Raji (cell line): ENCODE measurements around the gene SLC7A4.

ENCODE experiments used
- POLR2A ChIP-seq: IDR thresholded peaks from 2 replicates; pipeline ENCODE4 v1.6.1; 2011; ENCODE audit warnings: low read depth, low read length, control low read depth; ENCODE audit not compliant: insufficient read depth

The SLC7A4 gene

DNA sequence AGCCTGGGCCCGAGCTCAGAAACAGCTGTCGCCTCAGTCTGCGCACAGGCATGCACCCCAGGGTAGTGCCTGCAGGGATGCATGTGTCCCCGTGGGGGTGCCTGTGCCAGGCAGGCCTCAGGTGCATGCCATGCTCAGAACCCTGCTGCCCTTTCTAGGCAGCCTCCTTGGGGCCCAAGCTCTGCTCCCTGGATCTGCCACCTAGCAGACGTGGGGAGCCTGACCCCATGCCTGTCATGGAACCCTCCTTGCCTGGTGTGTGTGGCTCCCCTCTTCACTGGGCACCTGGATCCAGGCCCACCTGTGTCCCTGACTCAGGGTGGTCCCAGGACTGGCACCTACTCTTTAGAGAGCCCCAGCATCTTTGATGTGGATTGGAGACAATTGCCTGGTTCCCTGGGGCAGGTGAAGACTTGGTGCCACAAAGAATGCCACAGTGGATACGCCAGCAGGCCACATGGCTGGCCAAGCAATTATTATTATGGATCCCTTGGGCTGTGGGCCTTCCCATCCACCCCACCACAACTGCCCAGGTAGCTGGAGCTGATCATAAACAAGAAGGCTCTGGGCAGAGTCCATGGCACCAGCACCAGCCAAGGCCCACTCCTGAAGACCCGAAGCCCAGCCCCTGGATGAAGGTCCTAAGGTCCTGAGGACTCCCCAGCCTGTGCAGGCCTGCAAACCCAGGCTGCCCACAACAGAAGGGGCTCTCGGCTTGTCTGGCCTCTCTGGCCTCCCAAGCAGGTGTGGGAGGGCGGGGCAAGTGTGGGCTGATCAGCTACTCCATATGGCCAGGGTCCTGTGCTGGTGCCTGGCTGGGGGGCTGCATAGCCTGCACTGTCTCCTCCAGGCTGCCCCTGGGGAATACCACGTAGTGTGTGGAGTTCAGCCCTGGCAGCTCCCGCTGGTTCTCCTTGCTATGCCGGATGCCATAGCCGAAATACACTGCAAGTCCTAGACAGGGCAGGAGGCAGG, 3.8 kb downstream of the SLC7A4 start:
- TF ChIP-seq POLR2A = no peak

DNA sequence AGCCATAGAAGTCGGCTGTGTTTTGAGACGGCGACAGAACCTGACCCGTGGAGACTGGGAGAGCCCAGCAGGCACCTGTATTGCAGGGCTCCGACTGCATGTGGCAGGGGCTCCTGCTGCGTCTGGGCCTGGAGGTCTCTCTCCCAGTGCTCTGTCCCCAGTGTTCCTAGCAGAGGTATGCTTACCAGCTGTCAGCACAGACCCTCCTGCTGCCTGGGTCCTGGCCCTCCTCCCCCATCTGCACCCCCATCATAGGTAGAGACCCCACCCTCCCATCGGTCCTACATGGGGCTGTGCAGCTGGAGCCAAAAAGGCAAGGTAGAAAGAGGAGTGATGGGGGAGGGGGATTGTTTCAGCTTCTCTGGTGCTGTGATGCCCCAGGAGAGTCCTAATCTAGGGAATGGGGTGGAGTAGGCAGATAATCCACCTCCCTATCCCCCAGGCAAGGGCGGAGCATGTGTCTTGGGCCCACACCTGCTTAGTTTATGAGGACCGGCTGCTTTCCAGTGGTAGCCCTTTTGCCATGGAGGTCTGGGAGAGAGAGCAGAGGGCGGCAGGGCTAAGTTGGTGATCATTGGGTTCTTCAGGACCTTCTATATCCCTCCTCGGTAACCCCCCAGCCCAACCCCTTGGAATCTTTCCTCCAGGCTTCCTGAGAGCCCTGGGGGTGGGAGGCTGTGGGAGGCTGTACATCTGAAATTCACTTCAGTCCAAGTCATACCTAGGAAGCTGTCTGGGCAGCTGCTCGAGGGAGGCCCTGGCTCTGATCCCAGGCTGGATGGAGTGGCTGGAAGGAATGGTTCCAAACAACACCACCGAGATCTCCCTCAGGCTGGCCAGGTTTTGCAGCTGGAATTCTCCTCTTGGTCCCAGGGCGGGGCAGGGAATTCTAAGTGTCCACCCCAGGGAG, 5.3 kb downstream of the SLC7A4 start:
- no peak for TF ChIP-seq POLR2A

DNA sequence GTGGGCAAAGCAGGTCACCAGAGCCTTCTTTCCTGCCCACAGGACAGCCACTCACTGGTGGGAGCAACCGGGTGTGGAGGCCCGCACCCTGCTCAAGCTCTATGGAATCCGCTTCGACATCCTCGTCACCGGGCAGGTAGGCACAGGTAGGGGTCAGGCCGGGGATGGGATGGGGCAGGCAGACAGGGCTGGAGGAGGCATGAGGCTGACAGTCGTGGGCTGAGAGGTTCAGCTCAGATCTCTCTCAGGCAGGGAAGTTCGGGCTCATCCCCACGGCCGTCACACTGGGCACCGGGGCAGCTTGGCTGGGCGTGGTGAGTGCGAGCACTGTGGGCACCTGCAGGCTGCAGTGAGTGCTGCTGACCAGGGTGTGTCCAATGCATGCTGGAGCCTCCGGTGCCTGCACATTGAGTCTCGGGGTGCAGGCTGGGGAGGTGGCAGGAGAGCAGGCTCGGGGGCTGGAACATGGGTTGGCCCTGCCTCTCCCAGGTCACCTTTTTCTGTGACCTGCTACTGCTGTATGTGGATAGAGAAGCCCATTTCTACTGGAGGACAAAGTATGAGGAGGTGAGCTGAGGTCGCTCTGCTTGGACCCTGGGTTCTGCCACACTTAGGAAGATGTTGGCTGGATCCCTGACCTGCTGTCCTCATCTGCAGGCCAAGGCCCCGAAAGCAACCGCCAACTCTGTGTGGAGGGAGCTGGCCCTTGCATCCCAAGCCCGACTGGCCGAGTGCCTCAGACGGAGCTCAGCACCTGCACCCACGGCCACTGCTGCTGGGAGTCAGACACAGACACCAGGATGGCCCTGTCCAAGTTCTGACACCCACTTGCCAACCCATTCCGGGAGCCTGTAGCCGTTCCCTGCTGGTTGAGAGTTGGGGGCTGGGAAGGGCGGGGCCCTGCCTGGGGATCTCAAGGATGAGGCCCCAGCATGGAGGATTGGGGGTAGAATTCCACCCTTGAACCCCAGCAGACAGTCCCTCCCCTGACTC, 6.3 kb downstream of the SLC7A4 start:
- no peak for TF ChIP-seq POLR2A

DNA sequence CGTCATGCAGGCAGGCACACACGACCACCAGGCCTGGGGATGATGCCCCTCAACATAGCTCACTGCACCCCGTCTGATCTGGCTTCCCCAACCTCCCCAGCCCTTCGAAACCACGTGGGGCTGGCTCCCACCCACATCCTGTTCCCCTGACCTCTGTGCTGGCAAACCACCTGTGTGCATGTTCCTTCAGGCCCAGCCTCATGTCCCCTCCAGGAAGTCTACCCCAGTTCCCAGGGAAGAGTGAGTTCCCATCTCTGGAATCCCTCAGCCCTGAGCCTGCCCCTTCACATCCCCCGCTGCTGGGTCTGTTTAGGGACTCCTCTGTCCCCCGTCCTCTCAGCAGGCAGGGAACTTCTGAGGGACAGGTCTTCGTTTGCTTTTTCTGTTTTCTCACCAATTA, 7.1 kb downstream of the SLC7A4 start:
- no peak for TF ChIP-seq POLR2A

DNA sequence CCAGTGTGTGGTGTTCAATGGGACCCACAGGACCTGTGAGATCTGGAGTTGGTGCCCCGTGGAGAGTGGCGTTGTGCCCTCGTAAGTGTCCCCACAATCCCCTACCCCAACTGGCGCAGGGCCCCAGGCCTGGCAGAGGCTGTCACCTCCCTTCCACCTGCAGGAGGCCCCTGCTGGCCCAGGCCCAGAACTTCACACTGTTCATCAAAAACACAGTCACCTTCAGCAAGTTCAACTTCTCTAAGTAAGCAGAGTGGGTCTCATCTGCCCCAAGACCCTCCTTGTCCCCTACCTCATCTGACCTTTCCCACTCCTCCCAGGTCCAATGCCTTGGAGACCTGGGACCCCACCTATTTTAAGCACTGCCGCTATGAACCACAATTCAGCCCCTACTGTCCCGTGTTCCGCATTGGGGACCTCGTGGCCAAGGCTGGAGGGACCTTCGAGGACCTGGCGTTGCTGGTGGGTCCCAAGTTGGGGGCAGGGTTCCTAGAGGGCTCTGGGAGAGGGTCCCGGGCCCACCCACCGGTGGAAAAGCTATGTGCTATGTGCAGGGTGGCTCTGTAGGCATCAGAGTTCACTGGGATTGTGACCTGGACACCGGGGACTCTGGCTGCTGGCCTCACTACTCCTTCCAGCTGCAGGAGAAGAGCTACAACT, 9.3 kb downstream of the SLC7A4 start:
- no peak for TF ChIP-seq POLR2A

DNA sequence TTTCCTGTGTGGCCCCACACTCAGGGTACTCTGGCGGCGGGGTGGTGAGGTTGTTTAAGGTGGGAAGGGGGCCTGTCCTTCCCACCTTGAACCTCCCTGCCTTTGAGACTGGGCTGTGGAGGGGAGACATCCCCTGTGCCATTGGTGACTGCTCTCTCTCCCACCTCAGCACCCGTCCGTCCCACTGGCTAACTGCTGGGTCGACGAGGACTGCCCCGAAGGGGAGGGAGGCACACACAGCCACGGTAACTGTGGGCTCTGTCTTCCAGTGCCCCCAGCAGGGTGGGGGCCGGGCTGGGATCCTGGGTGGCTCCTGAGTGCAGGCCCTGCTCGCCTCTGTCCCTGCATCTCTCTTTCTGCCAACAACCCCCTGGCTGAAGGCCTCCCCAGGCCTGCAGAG, 9.9 kb downstream of the SLC7A4 start:
- TF ChIP-seq POLR2A = no peak

DNA sequence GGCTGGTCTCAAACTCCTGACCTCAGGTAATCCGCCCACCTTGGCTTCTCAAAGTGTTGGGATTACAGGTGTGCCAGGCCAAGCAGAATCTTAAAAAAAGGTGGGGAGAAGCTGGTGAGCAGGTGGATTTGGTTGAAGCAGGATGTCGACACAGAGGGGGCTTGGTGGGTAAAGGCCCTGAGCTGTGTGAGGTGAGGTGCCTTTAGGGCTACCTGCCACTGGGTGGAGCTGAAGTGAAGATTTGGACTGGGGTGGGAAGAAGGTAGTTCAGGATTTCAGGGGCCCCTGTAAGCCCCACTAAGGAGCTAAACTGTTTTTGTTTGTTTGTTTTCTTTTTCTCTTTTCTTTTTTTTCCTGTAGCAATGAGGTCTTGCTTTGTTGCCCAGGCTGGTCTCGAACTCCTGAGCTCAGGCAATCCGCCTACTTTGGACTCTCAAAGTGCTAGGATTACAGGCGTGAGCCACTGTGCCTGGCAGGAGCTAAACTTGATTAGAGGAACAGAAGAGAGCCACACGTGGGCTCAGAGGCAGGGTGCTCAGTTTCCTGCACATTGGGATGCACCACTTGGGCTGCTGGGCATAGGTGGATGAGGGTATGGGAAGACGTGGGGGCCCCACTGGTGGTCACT, 11.4 kb downstream of the SLC7A4 start:
- TF ChIP-seq POLR2A = no peak

DNA sequence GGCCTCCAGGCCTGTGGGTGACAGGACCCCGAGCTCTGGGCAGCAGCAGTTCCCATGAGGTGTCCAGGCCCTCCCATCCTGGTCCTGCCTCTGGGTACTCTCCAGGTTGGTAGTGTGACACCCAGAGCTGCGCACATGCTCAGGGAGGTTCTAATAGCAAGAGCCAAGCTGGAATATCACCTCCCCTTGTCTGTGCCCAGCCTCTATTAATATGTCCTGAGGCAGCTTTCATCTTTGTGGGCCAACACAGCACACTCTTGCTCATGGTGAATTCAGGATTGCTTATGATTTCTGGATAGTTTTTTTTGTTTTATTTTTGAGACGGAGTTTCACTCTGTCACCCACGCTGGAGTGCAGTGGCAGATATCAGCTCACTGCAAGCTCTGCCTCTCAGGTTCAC, 14.0 kb downstream of the SLC7A4 start:
- no peak for TF ChIP-seq POLR2A

DNA sequence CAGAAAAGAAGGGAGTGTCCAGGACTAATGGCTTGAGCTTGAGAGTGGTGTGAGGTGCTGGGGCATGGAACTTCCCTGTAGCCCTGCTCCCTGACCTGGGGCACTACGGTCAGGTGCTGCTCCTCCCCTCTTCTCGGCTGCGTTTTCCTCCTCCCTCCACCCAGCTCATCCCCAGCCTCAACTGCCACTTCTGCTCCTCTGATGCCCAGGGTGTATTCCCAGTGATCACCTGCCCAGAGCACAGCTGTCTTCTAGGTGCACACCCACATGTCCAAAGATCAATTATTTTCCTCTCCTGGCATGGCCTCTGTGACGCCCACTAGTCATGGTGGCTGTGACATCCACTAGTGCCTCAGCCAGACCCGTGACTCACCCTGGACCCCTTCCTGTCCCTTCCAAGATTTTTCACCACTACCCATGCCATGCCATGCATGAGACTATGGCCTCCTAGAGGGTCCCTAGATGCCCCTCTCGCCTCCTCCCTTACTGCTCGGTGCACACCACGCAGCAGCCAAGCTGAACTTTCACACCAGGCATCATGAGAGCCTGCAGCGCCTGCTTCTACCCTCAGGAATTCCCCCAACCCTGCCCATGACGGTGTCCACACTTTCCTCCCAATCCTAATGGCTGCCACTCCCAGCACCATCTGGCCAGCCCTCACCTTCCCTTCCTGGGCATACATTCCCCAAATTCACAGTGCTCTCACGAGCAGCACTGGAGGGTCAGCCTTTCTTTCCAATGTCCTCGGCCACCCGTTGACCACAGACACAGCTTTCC, 15.5 kb downstream of the SLC7A4 start:
- TF ChIP-seq POLR2A = no peak

DNA sequence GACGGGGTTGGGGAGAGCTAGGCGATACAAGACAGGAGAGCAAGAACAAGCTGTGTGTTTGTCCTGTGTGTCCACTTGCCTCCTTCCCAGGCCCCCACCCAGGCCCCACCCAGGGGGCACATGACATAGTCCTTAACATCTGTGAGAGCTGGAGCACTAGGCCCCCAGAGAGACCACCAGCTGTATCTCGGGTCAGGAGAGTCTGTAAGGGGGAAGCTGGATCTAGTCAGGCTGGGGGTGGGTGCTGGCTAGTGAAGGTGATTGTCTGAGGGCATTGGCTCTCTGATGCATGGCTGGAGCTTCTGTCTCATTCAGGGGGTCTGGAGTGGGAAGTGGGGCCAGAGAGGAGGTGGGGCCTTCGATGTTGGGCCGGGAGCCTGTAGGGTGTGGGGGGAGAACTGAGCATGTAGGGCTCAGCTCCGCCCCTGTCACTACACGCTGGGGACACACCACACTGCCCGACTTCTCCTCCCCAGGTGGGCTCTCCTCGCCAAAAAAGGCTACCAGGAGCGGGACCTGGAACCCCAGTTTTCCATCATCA, 16.8 kb downstream of the SLC7A4 start:
- TF ChIP-seq POLR2A = no peak

DNA sequence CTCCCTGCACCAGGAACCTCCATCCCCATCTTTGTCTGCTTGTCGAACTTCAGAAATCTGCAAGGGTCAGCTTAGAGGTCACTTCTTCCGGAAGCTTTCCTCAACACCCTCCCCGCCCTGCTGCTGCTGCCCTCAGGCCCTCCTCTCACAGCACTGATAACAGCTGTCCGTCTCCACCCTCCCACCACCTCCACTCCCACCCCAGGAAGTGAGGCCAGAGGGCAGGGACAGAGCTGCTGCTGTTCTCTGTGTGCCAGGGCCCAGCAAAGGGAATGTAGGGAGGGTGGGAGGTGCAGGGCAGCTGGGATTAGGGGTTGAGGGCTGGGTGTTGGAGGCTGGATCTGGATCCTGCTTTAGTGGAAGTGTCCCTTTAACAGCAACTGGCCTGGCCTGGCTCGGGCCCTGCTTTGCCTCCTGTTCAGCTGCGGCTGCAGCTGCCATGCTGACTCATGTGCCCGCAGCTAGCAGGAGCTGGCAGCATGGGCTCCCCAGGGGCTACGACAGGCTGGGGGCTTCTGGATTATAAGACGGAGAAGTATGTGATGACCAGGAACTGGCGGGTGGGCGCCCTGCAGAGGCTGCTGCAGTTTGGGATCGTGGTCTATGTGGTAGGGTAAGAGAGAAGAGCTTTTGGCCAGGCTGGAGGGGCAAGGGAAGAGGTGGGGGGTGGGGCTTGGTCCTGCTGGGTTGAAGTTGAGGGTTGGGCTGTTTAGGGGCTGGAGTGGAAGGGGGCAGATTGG, 17.5 kb downstream of the SLC7A4 start, which contains the start of gene P2RX6:
Gene P2RX6, plus strand, starts transcription at position 440 of the 740 bp plus-strand sequence. Its CDS starts 10 bp downstream, at position 450.
- TF ChIP-seq POLR2A = no peak

DNA sequence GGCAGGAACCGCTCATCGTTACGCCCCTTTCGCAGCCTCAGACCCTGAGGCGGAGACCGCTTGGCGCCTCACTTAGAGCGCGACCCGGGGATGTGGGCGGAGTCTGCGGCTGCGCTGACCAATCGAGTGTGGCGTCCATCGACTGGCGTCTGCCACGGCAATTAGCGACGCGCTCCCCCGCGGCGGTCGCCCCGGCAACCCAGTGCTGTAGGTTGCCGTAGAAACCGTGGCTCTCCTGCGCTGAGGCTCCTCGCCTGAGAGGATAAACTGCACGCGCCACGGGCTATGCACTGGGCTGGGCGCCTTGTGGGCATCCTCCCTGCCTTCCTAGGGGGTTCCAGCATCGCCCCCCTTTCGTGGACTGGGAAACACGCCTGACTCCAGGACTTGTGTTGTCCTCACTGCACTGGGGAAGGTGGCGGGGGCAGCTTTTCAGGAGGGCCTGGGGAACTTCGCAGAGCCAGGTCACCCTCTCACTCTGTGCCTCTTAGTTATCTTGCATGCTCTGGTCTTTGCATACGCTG, 18.1 kb downstream of the SLC7A4 start:
- peak; percentile 25; the same call in 1 of the 2 replicates for TF ChIP-seq POLR2A

DNA sequence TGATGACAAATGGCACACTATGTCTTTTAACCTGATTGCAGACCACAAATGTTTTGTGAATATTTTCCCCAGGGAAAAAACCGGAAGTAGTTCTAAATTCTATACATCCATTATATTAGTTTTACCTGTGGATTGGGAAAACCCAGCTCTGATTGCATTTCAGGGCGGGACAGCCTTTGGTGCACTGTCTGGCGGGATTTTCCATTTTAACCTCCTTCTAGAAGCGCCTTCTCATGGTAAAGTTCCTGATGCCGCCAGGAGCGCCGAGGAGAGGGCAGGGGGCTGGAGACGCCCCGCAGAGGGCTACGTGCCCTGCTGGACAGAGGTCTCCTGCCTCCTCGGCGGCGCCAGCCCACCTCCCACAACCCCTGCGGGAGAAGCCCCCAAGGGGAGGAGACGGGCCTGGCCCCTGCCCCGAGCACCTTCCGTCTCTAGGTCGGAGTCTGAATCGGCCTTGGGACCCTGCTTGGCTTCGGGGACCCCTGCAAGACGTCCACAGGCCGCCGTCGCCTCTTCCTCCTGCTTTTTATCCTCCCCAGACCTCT, 18.6 kb downstream of the SLC7A4 start:
- no peak for TF ChIP-seq POLR2A
